IMR-90 (cell line): Measurements from ENCODE around the gene FBXL16. TPM values are rescaled to one million over a fixed set of nuclear protein-coding genes. Genes with fewer than 3 reads are reported as not detected.

ENCODE experiments used
- ATAC-seq: fragments of 200-7000 bp; cut with Tn5 transposase; 2 replicates; pipeline ENCODE4 v1.9.1; 2020; ENCODE audit warnings: low read depth, mild to moderate bottlenecking, moderate library complexity
- BruUV-seq: library from RNA; stranded (reverse); fragments of 400-500 nt; replicated peaks from 2 replicates; lab custom pipeline; 2021; lab: Mats Ljungman, UMichigan
- CTCF ChIA-PET: fragments of 300-600 bp; formaldehyde crosslinking; extraction: SDS; loops from one replicate; lab custom pipeline; 2021; ENCODE audit warnings: antibody characterized with exemption; lab: Yijun Ruan, JAX
- POLR2A ChIA-PET: fragments of 300-600 bp; sonication (Branson Sonifier 250); formaldehyde crosslinking; loops from one replicate; lab custom pipeline; 2022; ENCODE audit warnings: antibody characterized with exemption; ENCODE audit not compliant: unreplicated experiment; lab: Charles Lee
- DNase-seq: peaks from one replicate; pipeline ENCODE4 v3.0.0; 2013
- H2AFZ ChIP-seq: replicated peaks from 2 replicates; pipeline ENCODE3; 2013; ENCODE audit warnings: low read length, mild to moderate bottlenecking; ENCODE audit not compliant: poor library complexity
- H2AK5ac ChIP-seq: 2 replicates; pipeline ENCODE4 v1.6.1; 2013; ENCODE audit warnings: low read depth, low read length, inconsistent platforms
- H2AK9ac ChIP-seq: replicated peaks from 2 replicates; pipeline ENCODE3; 2013; ENCODE audit warnings: mild to moderate bottlenecking, low read depth, low read length, moderate library complexity; ENCODE audit not compliant: poor library complexity
- H2BK120ac ChIP-seq: 2 replicates; pipeline ENCODE4 v1.6.1; 2013; ENCODE audit warnings: low read depth, low read length, inconsistent platforms
- H2BK15ac ChIP-seq: 3 replicates; pipeline ENCODE4 v1.6.1; 2013; ENCODE audit warnings: low read depth, low read length, inconsistent platforms
- H2BK20ac ChIP-seq: 2 replicates; pipeline ENCODE4 v1.6.1; 2013; ENCODE audit warnings: low read depth, mild to moderate bottlenecking, inconsistent platforms, low read length, moderate library complexity
- H2BK5ac ChIP-seq: 2 replicates; pipeline ENCODE4 v1.6.1; 2013; ENCODE audit warnings: mild to moderate bottlenecking, low read depth, low read length, inconsistent platforms; ENCODE audit not compliant: poor library complexity, severe bottlenecking
- H3K14ac ChIP-seq: replicated peaks from 2 replicates; pipeline ENCODE4 v1.6.1; 2013; ENCODE audit warnings: low read depth, low read length, inconsistent platforms
- H3K18ac ChIP-seq: 2 replicates; pipeline ENCODE4 v1.6.1; 2013; ENCODE audit warnings: low read depth, low read length, control low read depth
- H3K23ac ChIP-seq: 2 replicates; pipeline ENCODE4 v1.6.1; 2013; ENCODE audit warnings: low read depth, low read length, inconsistent platforms
- H3K27ac ChIP-seq: 2 replicates; pipeline ENCODE4 v1.5.1; 2013; ENCODE audit warnings: mild to moderate bottlenecking, control low read depth, low read length; ENCODE audit not compliant: insufficient read depth
- H3K27me3 ChIP-seq: 2 replicates; pipeline ENCODE4 v1.6.1; 2013; ENCODE audit warnings: low read length; ENCODE audit not compliant: control insufficient read depth, insufficient read depth
- H3K36me3 ChIP-seq: 2 replicates; pipeline ENCODE4 v1.6.1; 2013; ENCODE audit warnings: low read length, mixed read lengths; ENCODE audit not compliant: control insufficient read depth, insufficient read depth
- H3K4ac ChIP-seq: 2 replicates; pipeline ENCODE4 v1.6.1; 2013; ENCODE audit warnings: low read depth, low read length, inconsistent platforms
- H3K4me1 ChIP-seq: 2 replicates; pipeline ENCODE4 v1.6.1; 2013; ENCODE audit warnings: low read length, mixed read lengths; ENCODE audit not compliant: control insufficient read depth, insufficient read depth
- H3K4me2 ChIP-seq: 2 replicates; pipeline ENCODE4 v1.6.1; 2013; ENCODE audit warnings: low read depth, mild to moderate bottlenecking, control low read depth, low read length, moderate library complexity
- H3K4me3 ChIP-seq: 2 replicates; pipeline ENCODE4 v1.5.1; 2013; ENCODE audit warnings: low read depth, mild to moderate bottlenecking, control low read depth, low read length, moderate library complexity; ENCODE audit not compliant: insufficient read depth
- H3K56ac ChIP-seq: 2 replicates; pipeline ENCODE4 v1.6.1; 2013; ENCODE audit warnings: low read length, inconsistent platforms; ENCODE audit not compliant: insufficient read depth; ENCODE audit errors: extremely low read depth
- H3K79me1 ChIP-seq, 2 experiments: 2 replicates each; pipeline ENCODE4 v1.6.1; 2013; ENCODE audit warnings: low read length in 2 of 2, inconsistent platforms in 1 of 2, low read depth in 1 of 2
- H3K9ac ChIP-seq: 2 replicates; pipeline ENCODE4 v1.6.1; 2013; ENCODE audit warnings: low read depth, low read length, control low read depth
- H3K9me1 ChIP-seq: 2 replicates; pipeline ENCODE4 v1.6.1; 2013; ENCODE audit warnings: low read length, inconsistent platforms; ENCODE audit not compliant: insufficient read depth
- H3K9me3 ChIP-seq: 2 replicates; pipeline ENCODE4 v1.6.1; 2013; ENCODE audit warnings: low read length; ENCODE audit not compliant: control insufficient read depth, insufficient read depth
- H4K20me1 ChIP-seq: 2 replicates; pipeline ENCODE4 v1.6.1; 2013; ENCODE audit warnings: low read length, inconsistent platforms; ENCODE audit not compliant: insufficient read depth
- H4K5ac ChIP-seq: 2 replicates; pipeline ENCODE4 v1.6.1; 2013; ENCODE audit warnings: mild to moderate bottlenecking, low read depth, low read length, control low read depth
- H4K8ac ChIP-seq, 2 experiments: 2 replicates each; pipeline ENCODE4 v1.6.1; 2013; ENCODE audit warnings: low read depth in 2 of 2, low read length in 2 of 2, control low read depth in 1 of 2, inconsistent platforms in 1 of 2
- H4K91ac ChIP-seq: 2 replicates; pipeline ENCODE4 v1.6.1; 2013; ENCODE audit warnings: low read depth, low read length, inconsistent platforms; ENCODE audit not compliant: insufficient read depth
- BHLHE40 ChIP-seq: fragments of 150-350 bp; IDR thresholded peaks from 2 replicates; pipeline ENCODE4 v1.6.1; 2016; ENCODE audit warnings: mild to moderate bottlenecking, low read depth, low read length
- NFE2L2 ChIP-seq: fragments of 150-350 bp; IDR thresholded peaks from 2 replicates; pipeline ENCODE4 v1.6.1; 2016; ENCODE audit warnings: low read depth, mild to moderate bottlenecking, low read length
- WGBS, 2 experiments: methylation state at CpG; one replicate each; pipeline versions ENCODE4 v1.1.5 to v1.1.7; 2013; ENCODE audit warnings: missing lambda C conversion rate in 2 of 2; ENCODE audit not compliant: insufficient read length in 1 of 2; ENCODE audit errors: extremely low coverage in 2 of 2; 5-methylcytosine and 5-hydroxymethylcytosine counted together
- dilution Hi-C: fragments of 300-500 bp; cut with HindIII; formaldehyde crosslinking; loops from one replicate; pipeline ENCODE4 v1.14.3; 2018; ENCODE audit warnings: low sequenced_read_pairs; ENCODE audit not compliant: unreplicated experiment
- in situ Hi-C: fragments of 300-500 bp; cut with MboI; formaldehyde crosslinking; loops from 3 replicates; pipeline ENCODE4 v1.14.3; 2019; ENCODE audit warnings: low sequenced_read_pairs, inconsistent platforms, mixed read lengths
- intact Hi-C: fragments of 100-400 bp; cut with micrococcal nuclease; formaldehyde crosslinking; loops from 2 replicates; pipeline ENCODE4 v1.10.0; 2022
- polyA plus RNA-seq, 3 experiments: library from polyadenylated mRNA; depleted of rRNA; stranded (reverse); fragments of >200 nt; gene quantifications; 2 replicates each; pipeline ENCODE4 v1.2.3, GENCODE V29; 2012; ENCODE audit warnings: low replicate concordance in 1 of 3
- total RNA-seq: library from RNA; depleted of rRNA; stranded (reverse); fragments of >200 nt; gene quantifications from 2 replicates; pipeline ENCODE4 v1.2.3, GENCODE V29; 2012
- TF ChIP-seq, protein P1 (sequence below): conservative IDR thresholded peaks from 2 replicates; pipeline ENCODE4 v1.5.1; 2012; ENCODE audit warnings: mild to moderate bottlenecking, low read depth, low read length, improper control_type of control experiment

The FBXL16 gene
- total and polyA plus RNA-seq, 2 of the 4 experiments (the other 2 are of a cell fraction): 0.18 to 2.2 TPM

DNA sequence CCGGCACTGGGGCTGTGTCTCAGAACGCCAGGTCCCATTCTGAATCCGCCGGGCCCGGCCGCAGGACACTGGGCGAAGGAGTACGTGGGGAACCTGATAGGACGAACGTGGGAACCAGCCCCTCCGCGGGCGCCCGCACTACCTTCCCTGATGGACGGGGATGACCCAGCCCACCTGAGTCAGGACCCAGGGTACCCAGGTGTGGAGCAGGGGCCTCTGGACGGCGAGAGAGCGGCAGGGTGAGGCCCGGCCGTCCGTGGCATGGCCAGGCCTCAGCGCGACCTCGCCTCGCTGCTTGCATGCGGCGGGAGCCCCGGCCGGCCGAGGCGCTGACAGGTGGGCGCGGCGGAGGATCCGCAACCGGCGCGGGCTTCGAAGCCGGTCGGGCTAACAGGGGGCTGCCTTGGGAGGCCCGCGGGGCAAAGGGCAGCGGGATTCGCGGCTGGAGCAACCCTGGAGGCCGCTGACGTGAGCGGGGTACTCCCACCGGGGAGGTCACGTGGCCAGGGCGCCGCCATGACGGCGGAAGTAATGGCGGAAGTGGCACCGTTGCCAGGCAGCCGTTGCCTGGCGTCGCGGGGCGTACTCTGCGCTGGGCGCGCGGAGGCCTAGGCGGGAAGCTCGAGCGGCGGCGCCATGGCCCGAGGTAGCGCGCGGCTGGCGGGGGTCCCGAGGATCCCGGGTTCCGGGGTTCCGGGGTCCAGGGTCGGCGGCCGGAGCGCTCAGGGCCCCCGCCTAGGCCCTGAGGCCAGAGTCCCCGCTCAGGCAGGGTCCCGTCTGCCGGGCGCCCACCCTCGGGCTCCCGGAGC, 56.6 kb downstream of the FBXL16 start, which contains the start of gene WDR90 (continued):
- peak; percentile 41; the same call in 1 of the 2 replicates for TF ChIP-seq BHLHE40
- TF ChIP-seq NFE2L2: no peak

DNA sequence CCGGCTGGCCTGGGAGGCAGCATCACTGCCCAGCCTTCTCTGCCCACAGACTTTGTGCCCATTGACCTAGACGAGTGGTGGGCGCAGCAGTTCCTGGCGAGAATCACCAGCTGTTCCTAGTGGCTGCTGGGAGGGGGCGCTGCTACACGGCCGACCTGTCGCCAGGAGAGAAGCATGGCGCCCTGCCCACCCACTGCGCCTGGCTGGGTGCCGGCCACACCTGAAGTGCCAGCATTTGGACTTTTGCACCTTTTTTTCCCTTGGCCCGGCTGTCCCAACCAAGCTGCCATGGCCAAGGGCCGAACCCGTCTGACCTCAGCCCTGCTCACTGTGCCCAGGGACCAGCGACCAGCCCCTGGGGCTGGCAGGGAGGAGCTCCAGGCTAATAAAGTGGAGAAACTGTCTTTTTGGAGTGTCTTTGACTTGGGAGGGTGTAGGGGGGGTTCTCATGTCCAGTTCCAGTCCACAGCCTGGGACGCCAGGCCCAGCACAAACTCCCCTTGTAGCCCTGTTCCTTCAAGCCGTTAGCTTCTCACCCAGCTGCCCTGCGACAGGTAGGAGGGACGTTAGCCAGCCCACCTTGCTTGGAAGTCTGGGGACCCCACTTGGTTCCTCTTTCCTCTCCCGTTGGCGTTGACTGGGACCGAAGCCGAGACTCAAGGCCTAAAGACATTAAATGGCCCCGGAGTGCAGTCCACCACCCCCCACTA, 57.4 kb downstream of the FBXL16 start:
- H3K4me3 ChIP-seq: peak overlapping the region; percentile 59
- no peaks in the 10 kb centered on the region for H4K20me1 ChIP-seq
- intact Hi-C loops (no loop called here), dilution Hi-C loops (no loop called here), in situ Hi-C loops (loop anchor here (10.0 kb wide), 1 partner anchor 253 kb away; the partner anchor contains the start of gene NME4)
- peak overlapping the region; percentile 85 for H3K4ac ChIP-seq
- peak overlapping the region; percentile 90 for H2BK5ac ChIP-seq
- DNase-seq (no peak), ATAC-seq (no peak)
- H4K8ac ChIP-seq: peak overlapping the region; percentile 70 to 80
- BruUV-seq: no TSS peak
- H3K56ac ChIP-seq: peak overlapping the region; percentile 22; the same call in 1 of the 2 replicates
- ChIA-PET POLR2A (no interaction called here), CTCF (interaction anchor here (0.8 kb wide), 1 partner anchor 12 kb away, joined by 3 read pairs; no protein-coding TSS in a partner anchor)
- peak overlapping the region; percentile 76 for H3K23ac ChIP-seq
- peak overlapping the region; percentile 79 for H3K9ac ChIP-seq
- H3K4me1 ChIP-seq: peaks cover 14% of the 10 kb centered on the region
- no peak overlapping the region for H2BK120ac ChIP-seq
- H3K4me2 ChIP-seq: peak overlapping the region; percentile 99
- H3K27ac ChIP-seq: peak overlapping the region; percentile 85
- WGBS, 2 experiments: 46% methylated on average over 15 of the region's 24 CpGs; no CpG with 5 or more reads in 1 of the 2 experiments
- H3K36me3 ChIP-seq: peaks cover 1% of the 10 kb centered on the region; the same call in 1 of the 2 replicates
- no peak overlapping the region for H2BK20ac ChIP-seq
- no peak overlapping the region for H3K18ac ChIP-seq
- no peaks in the 10 kb centered on the region for H3K9me3 ChIP-seq
- no peaks in the 10 kb centered on the region for H3K27me3 ChIP-seq
- no peak for TF ChIP-seq BHLHE40
- TF ChIP-seq, protein P1, sequence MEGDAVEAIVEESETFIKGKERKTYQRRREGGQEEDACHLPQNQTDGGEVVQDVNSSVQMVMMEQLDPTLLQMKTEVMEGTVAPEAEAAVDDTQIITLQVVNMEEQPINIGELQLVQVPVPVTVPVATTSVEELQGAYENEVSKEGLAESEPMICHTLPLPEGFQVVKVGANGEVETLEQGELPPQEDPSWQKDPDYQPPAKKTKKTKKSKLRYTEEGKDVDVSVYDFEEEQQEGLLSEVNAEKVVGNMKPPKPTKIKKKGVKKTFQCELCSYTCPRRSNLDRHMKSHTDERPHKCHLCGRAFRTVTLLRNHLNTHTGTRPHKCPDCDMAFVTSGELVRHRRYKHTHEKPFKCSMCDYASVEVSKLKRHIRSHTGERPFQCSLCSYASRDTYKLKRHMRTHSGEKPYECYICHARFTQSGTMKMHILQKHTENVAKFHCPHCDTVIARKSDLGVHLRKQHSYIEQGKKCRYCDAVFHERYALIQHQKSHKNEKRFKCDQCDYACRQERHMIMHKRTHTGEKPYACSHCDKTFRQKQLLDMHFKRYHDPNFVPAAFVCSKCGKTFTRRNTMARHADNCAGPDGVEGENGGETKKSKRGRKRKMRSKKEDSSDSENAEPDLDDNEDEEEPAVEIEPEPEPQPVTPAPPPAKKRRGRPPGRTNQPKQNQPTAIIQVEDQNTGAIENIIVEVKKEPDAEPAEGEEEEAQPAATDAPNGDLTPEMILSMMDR: peak; percentile 37
- H4K5ac ChIP-seq: peak overlapping the region; percentile 85
- H2BK15ac ChIP-seq: no peak overlapping the region
- H3K14ac ChIP-seq: peak overlapping the region; percentile 46
- H2AK9ac ChIP-seq: peak overlapping the region; percentile 98
- H3K9me1 ChIP-seq: peaks cover 15% of the 10 kb centered on the region
- H3K79me1 ChIP-seq: peaks cover 12 to 46% of the 10 kb centered on the region in 2 experiments; a peak in 3 of 4 replicates
- peak overlapping the region; percentile 68; the same call in 1 of the 2 replicates for H4K91ac ChIP-seq
- H2AFZ ChIP-seq: peak overlapping the region; percentile 96
- H2AK5ac ChIP-seq: peak overlapping the region; percentile 48
